Measurements from ENCODE around the gene TBC1D20.
"Not testable (repeated sequence)": the region's sequence is repeated elsewhere in the genome, so short reads cannot be mapped to it uniquely, and the experiment has no call there.

TBC1D20 gene

DNA sequence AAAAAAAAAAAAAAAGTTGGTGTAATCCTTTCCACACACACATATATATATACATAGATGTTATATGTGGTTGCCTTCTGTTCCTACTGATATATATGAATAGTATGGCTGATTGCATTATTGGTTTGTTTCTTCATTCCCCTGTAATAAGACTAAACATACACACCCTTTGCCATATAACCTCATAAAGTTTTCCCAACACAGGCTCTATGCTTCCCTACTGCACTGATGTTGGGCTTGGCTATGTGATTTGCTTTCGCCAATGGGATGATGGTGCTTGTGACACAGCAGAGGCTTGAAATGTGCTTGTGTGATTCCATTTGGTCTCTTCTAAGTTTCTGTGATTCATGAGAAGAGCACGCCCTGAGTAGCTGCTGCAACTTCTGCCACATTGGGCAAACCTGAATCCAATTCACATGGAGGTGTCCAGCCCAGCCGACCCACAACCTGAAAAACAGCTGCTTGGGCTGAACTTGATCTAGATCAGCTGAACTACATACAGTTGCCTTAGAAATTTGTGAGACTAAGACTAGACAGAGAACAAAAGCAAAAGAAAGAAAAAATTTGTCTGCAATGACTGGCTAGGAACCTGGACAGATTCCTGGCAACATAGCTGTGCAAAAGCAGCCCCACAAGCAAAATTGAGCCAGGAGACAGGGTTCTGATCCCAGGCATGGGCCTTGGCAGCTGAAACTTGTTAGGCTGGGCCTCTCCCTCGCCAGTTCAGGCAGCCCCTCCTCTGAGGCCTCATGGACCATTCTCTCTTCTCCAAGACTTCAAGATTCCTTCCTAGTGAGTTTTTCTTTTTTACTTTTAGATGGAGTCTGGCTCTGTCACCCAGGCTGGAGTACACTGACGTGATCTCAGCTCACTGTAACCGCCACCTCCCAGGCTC lies 13.4 kb upstream of the TBC1D20 start:
- DNase-seq, result peak; percentile 20

GRCh38 chr20:474581-474980 lies 12.2 kb upstream of the TBC1D20 start:
- DNase-seq, result no peak

- DNase-seq, result no peak
Measured at GRCh38 chr20:472889-473292, 10.6 kb upstream of the TBC1D20 start.

DNA sequence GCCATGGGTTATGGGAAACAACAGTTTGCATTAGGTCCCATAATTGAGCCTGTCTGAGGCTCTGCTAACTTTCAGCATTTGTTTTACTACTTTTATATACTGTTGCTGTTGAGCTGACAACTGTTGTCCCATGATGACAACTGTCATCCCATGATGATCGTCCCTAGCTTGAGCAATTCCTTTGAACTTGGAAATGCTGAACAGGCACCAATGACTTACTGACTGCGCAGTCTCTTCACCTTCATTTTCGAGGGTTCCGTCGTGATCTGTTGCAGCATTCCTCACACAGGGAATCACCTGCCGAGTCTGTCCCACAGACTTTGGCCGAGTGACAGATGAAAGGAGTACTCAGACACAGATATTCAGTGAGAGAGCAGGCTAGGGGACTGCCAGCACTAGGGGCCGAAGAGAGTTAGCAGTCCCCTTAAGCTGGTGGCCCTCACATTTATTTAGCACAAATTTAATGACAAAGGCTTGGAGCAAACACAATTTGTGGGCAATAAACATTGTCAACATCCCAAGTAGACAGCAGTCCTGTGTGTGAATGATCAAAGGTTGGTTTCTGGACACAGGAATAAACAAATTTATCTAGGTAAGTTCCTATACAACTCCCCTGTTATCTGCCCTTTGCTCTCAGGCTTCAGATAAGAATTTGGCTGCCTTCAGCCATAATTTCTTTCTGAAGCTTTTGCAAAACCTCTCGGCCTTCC lies 10.0 kb upstream of the TBC1D20 start:
- DNase-seq, result no peak

GRCh38 chr20:469746-470490 lies 7.6 kb upstream of the TBC1D20 start:
- no peak for DNase-seq

GRCh38 chr20:467755-468154 lies 5.4 kb upstream of the TBC1D20 start:
- no peak for DNase-seq

DNA sequence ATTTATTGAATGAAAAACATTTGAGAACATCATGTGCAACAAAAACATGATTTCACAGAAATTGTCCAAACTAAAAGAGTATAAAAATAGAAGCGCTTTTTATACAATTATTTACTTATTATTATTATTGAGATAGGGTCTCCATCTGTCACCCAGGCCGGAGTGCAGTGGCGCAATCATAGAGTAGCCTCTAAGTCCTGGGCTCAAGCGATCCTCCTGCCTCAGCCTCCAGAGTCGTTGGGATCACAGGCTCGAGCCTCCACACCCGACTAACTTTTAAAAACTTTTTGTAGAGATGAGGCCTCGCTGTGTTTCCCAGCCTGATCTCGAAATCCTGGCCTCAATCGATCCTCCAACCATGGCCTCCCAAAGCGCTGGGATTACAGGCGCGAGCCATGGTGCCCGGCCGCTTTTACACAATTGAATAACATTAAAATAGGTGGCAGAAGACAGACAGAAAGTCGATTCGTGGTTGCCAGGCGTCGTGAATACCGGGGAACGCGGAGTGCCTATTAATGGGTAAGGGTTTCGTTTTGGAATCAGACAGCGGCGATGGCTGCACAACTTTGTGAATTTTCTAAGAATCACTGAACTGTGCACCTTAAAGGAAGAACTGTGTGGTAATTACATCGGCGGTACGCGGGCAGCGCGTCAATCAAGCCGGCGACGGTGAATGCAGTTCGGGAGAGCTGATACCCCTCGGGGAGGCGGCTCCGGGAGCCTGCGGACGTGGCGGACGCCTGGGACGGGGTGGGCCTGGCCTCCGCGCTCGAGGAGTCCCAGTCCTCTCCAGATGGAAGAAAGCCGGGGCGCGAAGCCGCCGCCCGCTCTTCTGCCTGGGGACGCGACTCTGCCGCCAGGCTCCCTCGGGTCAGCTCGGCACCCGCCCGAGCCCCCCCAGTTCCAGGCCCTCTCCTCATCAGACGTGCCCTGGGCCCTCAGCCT lies 807 bp downstream of the TBC1D20 start:
- DNase-seq, result peak; percentile 52

DNA sequence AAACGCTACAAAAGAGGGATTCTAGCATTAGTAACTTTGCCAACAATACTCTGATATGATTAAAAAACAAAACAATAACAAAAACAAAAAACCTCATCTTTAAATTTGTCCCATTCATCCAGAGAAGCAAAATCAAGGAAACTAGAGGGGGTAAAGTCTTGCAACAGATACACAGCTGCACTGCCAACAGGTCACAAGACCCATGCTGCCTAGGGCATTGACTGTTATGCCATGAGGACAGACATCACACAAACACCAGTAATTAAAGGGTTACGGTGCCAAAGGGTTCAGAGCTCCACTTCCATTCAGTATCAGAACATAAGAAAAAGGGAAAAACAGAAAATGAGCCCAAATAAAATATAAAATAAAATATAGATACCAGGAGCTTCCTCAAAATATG lies 1.6 kb downstream of the TBC1D20 start:
- DNase-seq, result no peak

DNA sequence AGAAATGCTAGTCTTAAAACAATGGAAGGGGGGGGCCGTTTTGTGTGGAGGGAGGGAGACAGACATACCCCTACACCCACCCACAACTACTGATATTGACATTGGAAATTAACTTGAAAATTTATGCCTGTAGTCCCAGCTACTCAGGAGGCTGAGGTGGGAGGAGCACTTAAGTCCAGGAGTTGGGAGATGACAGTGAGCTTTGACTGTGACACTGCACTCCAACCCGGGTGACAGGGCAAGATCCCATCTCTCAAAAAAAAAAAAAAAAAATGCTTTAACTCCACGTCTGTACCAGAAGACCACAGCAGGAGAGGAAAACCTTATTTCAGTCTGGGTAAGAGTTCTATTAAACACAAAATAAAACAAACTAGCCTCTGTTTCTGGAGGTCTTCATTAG lies 2.2 kb downstream of the TBC1D20 start:
- no peak for DNase-seq

DNA sequence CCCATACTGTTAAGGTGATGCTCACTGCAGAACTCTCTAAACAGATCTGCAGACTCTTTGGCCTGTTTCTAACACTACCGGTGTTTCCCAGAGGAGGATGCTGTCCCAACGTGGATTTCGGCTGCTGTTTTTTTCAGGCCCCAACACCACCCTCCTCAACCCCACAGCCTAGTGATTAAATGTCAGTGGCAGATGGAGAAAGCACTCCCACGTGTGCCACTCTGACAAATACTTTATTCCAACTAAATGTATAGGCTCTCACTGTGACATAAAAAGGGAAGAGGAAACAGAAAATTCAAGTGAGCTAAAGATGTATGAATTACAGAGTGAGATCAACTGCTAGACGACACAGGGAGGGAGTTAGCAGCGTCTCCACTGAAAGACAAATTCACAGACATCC lies 3.6 kb downstream of the TBC1D20 start:
- no peak for DNase-seq

DNA sequence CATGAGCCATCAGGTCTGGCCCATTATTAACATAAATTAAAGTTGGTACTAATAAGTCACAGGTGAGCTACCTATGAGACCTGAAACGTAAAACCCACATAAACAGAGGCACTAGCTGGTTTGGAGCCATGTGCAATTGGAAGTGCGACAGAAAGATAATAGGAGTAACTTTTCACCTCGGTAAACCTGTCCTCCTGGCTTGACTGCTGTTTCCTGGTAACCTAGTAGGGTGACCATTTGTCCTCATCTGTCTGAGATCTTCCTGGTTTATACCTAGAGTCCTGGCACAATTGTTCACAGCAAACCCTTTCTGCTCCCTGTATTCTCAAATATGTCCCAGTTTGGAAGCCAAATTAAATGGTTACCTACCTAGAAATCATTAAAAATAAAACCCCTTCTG lies 7.4 kb downstream of the TBC1D20 start:
- no peak for DNase-seq

- DNase-seq, result not testable (repeated sequence)
Measured at GRCh38 chr20:452021-452420, 10.3 kb downstream of the TBC1D20 start.

DNA sequence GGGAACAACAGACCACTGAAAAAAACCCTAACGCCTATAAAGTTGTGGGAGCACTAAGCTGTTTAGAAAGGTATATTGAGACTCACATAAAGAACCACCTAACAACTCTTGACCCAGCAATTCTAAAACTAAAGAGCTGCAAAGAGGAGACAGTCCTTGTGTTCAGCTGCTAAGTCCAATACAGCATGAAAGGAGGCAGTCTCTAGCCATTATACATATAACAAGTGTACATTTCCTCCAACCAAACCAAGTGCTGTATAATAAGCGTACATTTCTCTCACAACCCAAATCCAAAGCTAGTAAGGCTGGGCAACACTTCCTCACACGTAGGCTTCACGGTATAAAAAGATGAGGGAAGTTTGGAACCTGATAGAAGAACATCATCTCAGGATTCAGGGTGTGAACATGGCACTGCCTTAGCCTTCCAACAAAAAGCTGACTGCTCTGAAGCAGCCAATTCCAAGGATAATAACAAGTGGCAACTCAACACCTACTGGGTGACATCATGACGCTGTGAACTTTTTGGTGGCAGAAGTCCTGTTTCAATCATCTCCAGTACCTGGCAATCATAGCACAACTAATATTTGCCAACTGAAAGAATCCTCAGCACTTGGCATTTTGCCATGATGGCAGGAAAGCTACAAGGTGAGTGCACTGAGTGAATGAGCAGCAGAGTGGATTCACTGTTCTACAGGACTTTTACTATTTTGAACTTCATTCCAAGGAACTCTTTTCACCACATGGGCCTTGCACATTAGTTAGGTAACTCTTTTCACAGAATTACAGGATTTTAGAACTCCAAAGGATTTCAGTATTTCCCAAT lies 16.6 kb downstream of the TBC1D20 start:
- no peak for DNase-seq

GRCh38 chr20:444862-445426 lies 17.4 kb downstream of the TBC1D20 start:
- DNase-seq, result no peak

DNA sequence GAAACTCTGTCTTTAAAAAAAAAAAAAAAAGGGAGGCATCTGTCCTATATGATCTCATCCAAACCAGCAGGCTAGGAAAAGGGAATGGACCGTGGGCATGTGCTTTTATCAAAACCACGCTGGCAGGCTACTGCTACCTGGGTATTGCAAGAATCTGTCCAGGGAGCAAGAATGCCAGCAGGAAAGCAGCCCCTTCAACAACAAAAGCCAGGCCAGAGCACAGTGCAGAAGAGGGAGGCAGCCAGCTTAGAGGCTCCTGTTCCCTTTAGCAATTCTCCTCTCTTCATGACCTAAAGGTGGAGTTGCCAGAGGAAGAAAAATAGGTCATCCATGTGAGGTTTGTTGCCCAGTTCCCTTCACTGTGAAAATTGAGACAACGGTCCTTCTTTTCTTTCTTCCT lies 18.2 kb downstream of the TBC1D20 start:
- DNase-seq, result no peak

- no peak for DNase-seq
Measured at GRCh38 chr20:443223-443775, 19.0 kb downstream of the TBC1D20 start.

DNA sequence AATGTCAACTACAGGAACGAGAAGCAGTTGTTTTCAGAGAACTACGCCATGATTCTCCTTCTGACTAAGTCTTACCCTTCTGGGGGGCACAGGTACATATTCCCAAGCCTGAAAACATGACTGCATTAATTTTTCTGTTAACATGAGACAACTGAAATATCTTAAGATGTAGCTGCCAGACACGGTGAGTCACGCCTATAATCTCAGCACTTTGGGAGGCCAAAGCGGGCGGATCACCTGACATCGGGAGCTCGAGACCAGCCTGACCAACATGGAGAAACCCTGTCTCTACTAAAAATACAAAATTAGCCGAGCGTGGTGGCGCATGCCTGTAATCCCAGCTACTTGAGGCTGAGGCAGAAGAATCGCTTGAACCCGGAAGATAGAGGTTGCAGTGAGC lies 21.7 kb downstream of the TBC1D20 start:
- no peak for DNase-seq

DNA sequence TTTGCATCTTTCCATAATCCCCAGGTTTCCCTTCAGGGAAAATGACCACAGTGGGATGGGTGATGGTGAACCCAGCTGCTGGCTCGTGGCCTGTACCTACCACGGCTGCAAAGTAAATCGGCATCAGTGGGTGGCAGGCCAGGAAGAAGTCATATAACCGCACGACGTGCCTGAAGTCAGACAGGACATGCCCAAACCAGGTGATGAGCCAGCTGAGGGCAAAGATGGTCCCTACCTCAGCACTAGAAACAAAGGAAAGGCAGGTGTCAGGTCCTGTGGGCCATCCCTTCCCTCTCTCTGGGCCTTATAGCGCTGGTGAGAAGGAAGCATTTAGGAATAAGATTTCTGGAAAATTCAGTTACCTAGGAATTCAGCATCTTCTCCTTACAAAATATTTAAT lies 22.2 kb downstream of the TBC1D20 start:
- no peak for DNase-seq

DNA sequence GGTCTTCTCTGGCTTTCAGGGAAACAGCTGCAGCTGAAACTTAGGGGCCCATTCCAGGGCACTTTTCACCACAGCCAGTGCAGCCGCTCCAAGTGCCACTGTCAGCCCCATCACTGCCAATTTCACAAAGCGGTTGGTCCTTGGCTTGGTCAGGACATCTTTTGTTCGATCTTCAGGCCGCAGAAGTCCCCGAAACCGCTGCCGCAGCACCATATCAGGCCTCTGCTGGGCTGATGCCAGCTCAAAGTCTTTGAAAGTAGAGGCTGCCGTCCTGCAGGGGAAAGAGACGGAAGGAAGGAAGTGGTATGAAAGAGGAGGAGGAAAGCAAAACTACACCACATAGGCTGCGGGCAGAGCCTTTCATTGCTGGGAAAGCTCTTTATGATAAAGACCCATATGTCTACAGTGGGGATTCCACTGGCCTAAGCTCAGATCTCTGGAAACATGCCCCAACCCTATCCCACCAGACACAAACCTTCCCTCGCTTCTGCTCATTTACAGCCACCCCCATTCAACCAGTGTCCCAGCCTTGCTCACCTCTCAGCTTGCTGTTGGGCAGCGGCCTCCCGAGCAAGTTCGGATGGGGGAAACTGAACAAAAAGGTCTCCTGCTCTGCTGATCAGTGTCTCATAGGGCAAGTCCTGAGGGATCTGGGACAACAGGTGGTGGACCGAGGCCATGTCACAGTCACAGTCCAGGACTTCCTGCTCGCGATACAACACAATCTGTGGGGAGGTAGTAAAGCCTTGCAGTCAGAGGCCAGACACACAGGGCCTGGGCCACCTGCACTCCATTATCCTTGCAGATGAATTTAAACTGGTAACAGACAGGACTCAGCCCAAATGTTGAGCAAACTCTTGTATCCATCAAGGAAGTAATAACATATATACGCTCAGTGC lies 23.5 kb downstream of the TBC1D20 start:
- no peak for DNase-seq

Measured in fibroblast of skin of abdomen (primary cell).